ENCODE measurements around the gene LFNG. TPM values are rescaled to one million over a fixed set of nuclear protein-coding genes. Genes with fewer than 3 reads are reported as not detected.

The LFNG gene
- total RNA-seq, 2 experiments from 2014 or later = 96.7 to 99.8 TPM

GRCh38 chr7:2502647-2502966 is 17.0 kb upstream of the LFNG start:
- POLR2A ChIA-PET = interaction anchor here (1.1 kb wide), 1 partner anchor 20 kb away, joined by 3 read pairs; no protein-coding TSS in a partner anchor

GRCh38 chr7:2503056-2503941 is 16.3 kb upstream of the LFNG start:
- Histone ChIP-seq H3K27ac (ENCODE audit: low read depth in 1 of 2, low read length in 2 of 2) (no peak overlapping the region), H3K4me1 (ENCODE audit: insufficient read depth, low read length) (peaks cover 22% of the 10 kb centered on the region), H3K4me3 (ENCODE audit: low read length) (no peak overlapping the region), H3K9me3 (ENCODE audit: control insufficient read depth in 1 of 2, insufficient read depth in 1 of 2, low read length in 2 of 2) (no peaks in the 10 kb centered on the region), H3K36me3 (ENCODE audit: insufficient read depth, low read length) (no peaks in the 10 kb centered on the region), H3K27me3 (ENCODE audit: control insufficient read depth in 1 of 2, insufficient read depth in 2 of 2, low read length in 2 of 2) (peaks cover 0 to 3% of the 10 kb centered on the region in 2 experiments)
- Mint-ChIP-seq H3K36me3 (ENCODE audit: low read depth) (no peaks in the 10 kb centered on the region), H3K4me1 (ENCODE audit: low read depth) (peaks cover 16% of the 10 kb centered on the region), H3K4me3 (no peak overlapping the region), H3K27ac (no peak overlapping the region), H3K27me3 (no peaks in the 10 kb centered on the region), H3K9me3 (no peaks in the 10 kb centered on the region)
- ATAC-seq (ENCODE audit: poor library complexity) (no peak), DNase-seq (no peak)
- intact Hi-C loops (cut with DNase I, micrococcal nuclease) = no loop called here
- ChIA-PET CTCF (no interaction called here), POLR2A (interaction anchor here (1.1 kb wide), 1 partner anchor 19 kb away, joined by 3 read pairs; no protein-coding TSS in a partner anchor)
- TF ChIP-seq CTCF (IDR thresholded peaks at IDR 0.05) = no peak

More at GRCh38 chr7:2502647-2502966, 17.0 kb upstream of the LFNG start:
- TF ChIP-seq CTCF (IDR thresholded peaks at IDR 0.05) = no peak
- CTCF ChIA-PET = no interaction called here
- Mint-ChIP-seq H3K4me1 (ENCODE audit: low read depth) (peaks cover 9% of the 10 kb centered on the region), H3K27me3 (no peaks in the 10 kb centered on the region), H3K4me3 (no peak overlapping the region), H3K27ac (no peak overlapping the region), H3K36me3 (ENCODE audit: low read depth) (no peaks in the 10 kb centered on the region), H3K9me3 (no peaks in the 10 kb centered on the region)
- H3K27ac ChIP-seq (ENCODE audit: low read depth in 1 of 2, low read length in 2 of 2) = no peak overlapping the region
- no peak for DNase-seq
- H3K9me3 ChIP-seq (ENCODE audit: control insufficient read depth in 1 of 2, insufficient read depth in 1 of 2, low read length in 2 of 2) = peaks cover 0 to 6% of the 10 kb centered on the region in 2 experiments
- peaks cover 21% of the 10 kb centered on the region for H3K4me1 ChIP-seq (ENCODE audit: insufficient read depth, low read length)
- intact Hi-C loops (cut with DNase I, micrococcal nuclease) = no loop called here
- H3K36me3 ChIP-seq (ENCODE audit: insufficient read depth, low read length) = no peaks in the 10 kb centered on the region
- H3K4me3 ChIP-seq (ENCODE audit: low read length) = no peak overlapping the region
- no peak for ATAC-seq (ENCODE audit: poor library complexity)
- H3K27me3 ChIP-seq (ENCODE audit: control insufficient read depth in 1 of 2, insufficient read depth in 2 of 2, low read length in 2 of 2) = peaks cover 0 to 9% of the 10 kb centered on the region in 2 experiments

GRCh38 chr7:2504128-2504888 is 15.3 kb upstream of the LFNG start:
- CTCF ChIA-PET = no interaction called here
- H3K4me3 Mint-ChIP-seq = no peak overlapping the region

More at GRCh38 chr7:2504128-2504888, 15.3 kb upstream of the LFNG start:
- H3K4me1 ChIP-seq (ENCODE audit: insufficient read depth, low read length) = peaks cover 32% of the 10 kb centered on the region
- POLR2A ChIA-PET = no interaction called here
- no peaks in the 10 kb centered on the region for H3K9me3 Mint-ChIP-seq
- no peak overlapping the region for H3K4me3 ChIP-seq (ENCODE audit: low read length)
- intact Hi-C loops (cut with DNase I, micrococcal nuclease) = no loop called here
- no peaks in the 10 kb centered on the region for H3K27me3 Mint-ChIP-seq
- peaks cover 26% of the 10 kb centered on the region for H3K4me1 Mint-ChIP-seq (ENCODE audit: low read depth)
- no peak for ATAC-seq (ENCODE audit: poor library complexity)
- H3K27me3 ChIP-seq (ENCODE audit: control insufficient read depth in 1 of 2, insufficient read depth in 2 of 2, low read length in 2 of 2) = no peaks in the 10 kb centered on the region
- no peaks in the 10 kb centered on the region for H3K36me3 Mint-ChIP-seq (ENCODE audit: low read depth)
- no peaks in the 10 kb centered on the region for H3K36me3 ChIP-seq (ENCODE audit: insufficient read depth, low read length)
- no peak for TF ChIP-seq CTCF (IDR thresholded peaks at IDR 0.05)
- H3K9me3 ChIP-seq (ENCODE audit: control insufficient read depth in 1 of 2, insufficient read depth in 1 of 2, low read length in 2 of 2) = no peaks in the 10 kb centered on the region
- no peak for DNase-seq
- H3K27ac Mint-ChIP-seq = no peak overlapping the region
- H3K27ac ChIP-seq (ENCODE audit: low read depth in 1 of 2, low read length in 2 of 2) = no peak overlapping the region
